ENCODE results near the gene LCE1C.

LCE1C gene

DNA sequence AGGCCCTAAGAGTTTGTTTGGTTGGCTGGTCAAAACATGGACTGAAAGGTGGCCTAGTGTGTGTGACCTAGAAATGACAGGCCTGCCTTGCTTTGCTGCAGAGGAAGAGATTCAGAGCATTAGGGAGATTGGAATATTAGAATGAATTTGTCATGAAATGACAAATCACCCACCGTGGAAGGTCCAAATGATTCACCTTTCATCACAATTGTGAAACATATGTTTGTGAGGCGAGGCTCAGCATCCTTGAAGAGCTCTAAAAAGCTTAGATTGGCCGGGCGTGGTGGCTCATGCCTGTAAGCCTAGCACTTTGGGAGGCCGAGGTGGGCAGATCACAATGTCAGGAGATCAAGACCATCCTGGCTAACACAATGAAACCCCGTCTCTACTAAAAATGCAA is 10.9 kb upstream of the LCE1C start:
- TF ChIP-seq, protein P1, sequence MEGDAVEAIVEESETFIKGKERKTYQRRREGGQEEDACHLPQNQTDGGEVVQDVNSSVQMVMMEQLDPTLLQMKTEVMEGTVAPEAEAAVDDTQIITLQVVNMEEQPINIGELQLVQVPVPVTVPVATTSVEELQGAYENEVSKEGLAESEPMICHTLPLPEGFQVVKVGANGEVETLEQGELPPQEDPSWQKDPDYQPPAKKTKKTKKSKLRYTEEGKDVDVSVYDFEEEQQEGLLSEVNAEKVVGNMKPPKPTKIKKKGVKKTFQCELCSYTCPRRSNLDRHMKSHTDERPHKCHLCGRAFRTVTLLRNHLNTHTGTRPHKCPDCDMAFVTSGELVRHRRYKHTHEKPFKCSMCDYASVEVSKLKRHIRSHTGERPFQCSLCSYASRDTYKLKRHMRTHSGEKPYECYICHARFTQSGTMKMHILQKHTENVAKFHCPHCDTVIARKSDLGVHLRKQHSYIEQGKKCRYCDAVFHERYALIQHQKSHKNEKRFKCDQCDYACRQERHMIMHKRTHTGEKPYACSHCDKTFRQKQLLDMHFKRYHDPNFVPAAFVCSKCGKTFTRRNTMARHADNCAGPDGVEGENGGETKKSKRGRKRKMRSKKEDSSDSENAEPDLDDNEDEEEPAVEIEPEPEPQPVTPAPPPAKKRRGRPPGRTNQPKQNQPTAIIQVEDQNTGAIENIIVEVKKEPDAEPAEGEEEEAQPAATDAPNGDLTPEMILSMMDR (IDR thresholded peaks at IDR 0.05; ENCODE audit: insufficient read depth, low read depth, low read length, missing control alignments) = no peak
- DNase-seq (ENCODE audit: low read depth) = no peak
- no peak overlapping the region for H3K4me3 ChIP-seq (ENCODE audit: low read depth, low read length)

DNA sequence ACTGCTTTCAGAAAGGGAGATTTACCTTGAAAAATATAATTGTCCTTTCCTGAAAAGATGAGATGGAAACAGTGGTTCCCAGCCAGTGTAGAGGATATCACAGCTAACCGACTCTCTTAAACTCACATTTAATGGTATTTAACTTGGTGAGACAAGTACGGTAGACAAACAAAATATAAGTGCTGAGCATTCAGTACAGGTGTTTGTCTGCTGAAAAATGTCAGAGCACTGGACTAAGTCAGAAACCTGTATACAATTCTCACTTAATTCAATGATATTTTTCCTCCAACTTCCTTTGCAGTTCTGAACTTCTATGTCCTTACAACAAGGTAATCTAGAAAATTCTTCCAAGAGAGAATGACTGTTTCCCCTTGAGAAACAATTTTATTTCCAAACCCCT is 5.2 kb upstream of the LCE1C start, which contains the start of gene LCE1B:
Gene LCE1B (plus strand): TSS at position 301 of the 400 bp plus-strand sequence. CDS start 476 bp downstream, outside the sequence.
- TF ChIP-seq, protein P1 (IDR thresholded peaks at IDR 0.05; ENCODE audit: insufficient read depth, low read depth, low read length, missing control alignments) = no peak
- no peak within 1 kb of the TSS for H3K4me3 ChIP-seq (ENCODE audit: low read depth, low read length)
- no peak for DNase-seq (ENCODE audit: low read depth)

DNA sequence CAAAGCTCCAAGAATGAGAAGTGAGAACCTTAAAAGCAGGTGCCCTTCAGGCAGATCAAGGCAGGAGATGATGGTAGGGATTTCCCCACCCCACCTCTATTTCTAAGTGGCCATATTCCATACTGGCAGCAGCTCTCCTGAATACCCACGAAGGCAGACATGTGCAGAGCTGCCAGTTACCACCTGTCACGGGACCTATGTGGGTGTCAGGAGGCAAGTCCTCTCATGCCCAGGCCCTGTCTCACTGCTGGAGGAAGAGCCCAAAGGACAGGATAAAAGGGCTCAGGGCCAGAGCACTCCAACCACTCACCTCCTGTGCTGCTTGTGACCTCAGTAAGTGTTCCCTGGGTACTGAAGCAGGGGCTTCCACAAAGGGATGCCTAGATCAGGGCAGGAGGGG is 4.6 kb upstream of the LCE1C start:
- DNase-seq (ENCODE audit: low read depth) = peak; percentile 1
- TF ChIP-seq, protein P1 (IDR thresholded peaks at IDR 0.05; ENCODE audit: insufficient read depth, low read depth, low read length, missing control alignments) = no peak
- no peak overlapping the region for H3K4me3 ChIP-seq (ENCODE audit: low read depth, low read length)

DNA sequence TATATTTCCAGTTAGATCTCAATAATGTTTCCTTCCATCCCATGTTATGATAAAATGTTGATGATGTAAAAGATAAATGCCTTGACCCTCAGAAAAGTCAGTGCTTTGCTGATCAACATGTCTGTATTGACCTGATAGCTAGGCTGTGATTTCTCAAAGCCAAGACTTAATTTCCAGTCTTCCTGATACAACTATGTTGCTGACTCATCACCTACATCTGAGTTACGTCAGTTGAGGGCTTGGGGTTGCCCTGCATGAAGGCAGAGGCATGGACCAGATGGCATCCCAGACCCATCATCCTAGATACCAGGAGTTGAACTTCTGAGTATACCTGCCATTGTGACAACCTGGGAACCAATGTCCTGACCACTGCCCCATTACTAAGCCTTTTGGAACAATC is 5.1 kb downstream of the LCE1C start:
- TF ChIP-seq, protein P1 (IDR thresholded peaks at IDR 0.05; ENCODE audit: insufficient read depth, low read depth, low read length, missing control alignments) = no peak
- no peak overlapping the region for H3K4me3 ChIP-seq (ENCODE audit: low read depth, low read length)
- no peak for DNase-seq (ENCODE audit: low read depth)

DNA sequence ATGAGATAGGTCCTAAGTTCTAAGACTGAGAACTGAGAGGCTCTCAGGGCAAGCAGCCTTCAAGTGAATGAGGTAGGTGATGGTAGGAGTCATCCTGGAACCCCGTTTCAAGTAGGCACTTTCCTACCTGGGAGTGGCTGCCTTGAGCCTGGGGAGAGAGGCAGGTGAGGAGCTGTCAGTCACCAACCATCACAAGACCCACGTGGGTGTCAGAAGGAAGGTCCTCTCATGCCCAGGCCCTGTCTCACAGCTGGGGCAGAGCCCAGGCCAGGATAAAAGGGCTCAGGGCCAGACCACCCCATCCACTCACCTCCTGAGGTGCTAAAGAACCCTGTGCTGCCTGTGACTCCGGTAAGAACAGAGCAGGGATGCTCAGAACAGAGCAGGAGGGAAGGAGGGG is 10.0 kb downstream of the LCE1C start, which contains the start of gene LCE1D:
Gene LCE1D (plus strand): TSS at position 301 of the 400 bp plus-strand sequence. CDS start 1,074 bp downstream, outside the sequence.
- no peak within 1 kb of the TSS for H3K4me3 ChIP-seq (ENCODE audit: low read depth, low read length)
- no peak for DNase-seq (ENCODE audit: low read depth)
- TF ChIP-seq, protein P1 (IDR thresholded peaks at IDR 0.05; ENCODE audit: insufficient read depth, low read depth, low read length, missing control alignments) = no peak

DNA sequence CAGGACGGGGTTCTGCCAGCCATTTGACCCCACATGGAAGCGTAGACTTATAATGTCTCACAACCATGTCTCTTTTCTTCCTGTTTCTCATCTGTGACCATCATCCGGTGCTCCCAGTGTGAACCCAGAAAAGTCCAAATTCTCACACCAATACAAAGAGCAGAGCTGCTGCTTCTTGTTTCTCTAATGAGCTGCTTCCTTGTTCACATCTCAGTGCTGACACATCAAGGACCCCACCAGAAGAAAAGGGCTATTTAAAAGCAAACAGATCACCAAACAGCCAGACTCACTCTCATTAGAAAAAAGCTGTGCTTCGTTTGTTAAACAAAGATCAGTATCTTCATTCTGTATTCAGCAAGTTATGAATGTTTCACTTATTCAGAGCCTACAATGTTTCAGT is 10.8 kb downstream of the LCE1C start:
- TF ChIP-seq, protein P1 (IDR thresholded peaks at IDR 0.05; ENCODE audit: insufficient read depth, low read depth, low read length, missing control alignments) = no peak
- no peak for DNase-seq (ENCODE audit: low read depth)
- H3K4me3 ChIP-seq (ENCODE audit: low read depth, low read length) = no peak overlapping the region

DNA sequence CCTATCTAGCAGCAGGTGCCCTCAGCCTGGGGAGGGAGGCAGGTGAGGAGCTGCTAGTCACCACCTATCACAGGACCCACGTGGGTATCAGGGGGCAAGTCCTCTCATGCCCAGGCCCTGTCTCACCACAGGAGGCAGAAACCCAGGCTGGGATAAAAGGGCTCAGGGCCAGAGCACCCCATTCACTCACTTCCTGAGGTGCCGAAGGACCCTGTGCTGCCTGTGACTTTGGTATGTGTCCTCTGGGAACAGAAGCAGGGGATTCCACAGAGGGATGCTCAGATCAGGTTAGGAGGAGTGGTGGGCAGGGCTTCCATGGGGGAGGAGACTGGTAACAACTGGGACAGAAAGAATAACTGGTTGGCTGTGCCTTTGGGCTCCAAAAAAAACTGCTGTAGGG is 20.4 kb downstream of the LCE1C start, which contains the start of gene LCE1E:
Gene LCE1E (plus strand): TSS at position 181 of the 400 bp plus-strand sequence. CDS start 1,043 bp downstream, outside the sequence.
- TF ChIP-seq, protein P1 (IDR thresholded peaks at IDR 0.05; ENCODE audit: insufficient read depth, low read depth, low read length, missing control alignments) = no peak
- H3K4me3 ChIP-seq (ENCODE audit: low read depth, low read length) = no peak within 1 kb of the TSS; the same call in 1 of the 2 replicates
- DNase-seq (ENCODE audit: low read depth) = peak; percentile 29

Data from GM12865 (cell line).